SK-N-SH treated with all-trans-retinoic acid at 6 μM for 48 hours (cell line): Measurements from ENCODE around the gene TMEM89.

ENCODE experiments used
- ATAC-seq: fragments of 200-7000 bp; cut with Tn5 transposase; 3 replicates; pipeline ENCODE4 v1.9.1; 2020; ENCODE audit warnings: mild to moderate bottlenecking, moderate library complexity
- ARNTL ChIP-seq: fragments of 450-650 bp; formaldehyde crosslinking; IDR thresholded peaks from 2 replicates; pipeline ENCODE4 v1.5.0; 2020; ENCODE audit warnings: low read depth, mild to moderate bottlenecking, moderate library complexity, borderline replicate concordance
- BACH2 ChIP-seq: fragments of 250-450 bp; sonication (Bioruptor Pico); IDR thresholded peaks from 2 replicates; pipeline ENCODE4 v1.9.0; 2021; ENCODE audit warnings: mild to moderate bottlenecking, borderline replicate concordance
- CSDC2 ChIP-seq: fragments of 250-450 bp; sonication (Bioruptor Pico); IDR thresholded peaks from 2 replicates; pipeline ENCODE4 v1.5.0; 2020; ENCODE audit warnings: mild to moderate bottlenecking, moderate library complexity
- CSRNP3 ChIP-seq: fragments of 250-450 bp; sonication (Bioruptor Pico); IDR thresholded peaks from 2 replicates; pipeline ENCODE4 v1.5.1; 2021; ENCODE audit warnings: mild to moderate bottlenecking, moderate library complexity
- ESRRG ChIP-seq: fragments of 250-450 bp; sonication (Bioruptor Pico); IDR thresholded peaks from 2 replicates; pipeline ENCODE4 v1.6.1; 2021; ENCODE audit warnings: mild to moderate bottlenecking
- ISL1 ChIP-seq: fragments of 250-450 bp; sonication (Bioruptor Pico); IDR thresholded peaks from 2 replicates; pipeline ENCODE4 v2.1.2; 2022; ENCODE audit warnings: mild to moderate bottlenecking, moderate library complexity
- OSR1 ChIP-seq: fragments of 250-450 bp; sonication (Bioruptor Pico); IDR thresholded peaks from 2 replicates; pipeline ENCODE4 v1.8.0; 2022; ENCODE audit warnings: moderate library complexity, mild to moderate bottlenecking, inconsistent platforms
- PATZ1 ChIP-seq: fragments of 250-450 bp; sonication (Bioruptor Pico); IDR thresholded peaks from 2 replicates; pipeline ENCODE4 v1.8.0; 2020; ENCODE audit warnings: mild to moderate bottlenecking, moderate library complexity, borderline replicate concordance
- POU6F1 ChIP-seq: fragments of 250-450 bp; sonication (Bioruptor Pico); IDR thresholded peaks from 2 replicates; pipeline ENCODE4 v1.8.0; 2021; ENCODE audit warnings: low read depth, mild to moderate bottlenecking, moderate library complexity, borderline replicate concordance
- PPARA ChIP-seq: fragments of 250-450 bp; sonication (Bioruptor Pico); IDR thresholded peaks from 2 replicates; pipeline ENCODE4 v1.5.0; 2020; ENCODE audit warnings: mild to moderate bottlenecking, borderline replicate concordance
- RARB ChIP-seq: fragments of 250-450 bp; sonication (Bioruptor Pico); IDR thresholded peaks from 2 replicates; pipeline ENCODE4 v1.8.0; 2021; ENCODE audit warnings: mild to moderate bottlenecking, moderate library complexity
- SNAI2 ChIP-seq: fragments of 250-450 bp; sonication (Bioruptor Pico); IDR thresholded peaks from 2 replicates; pipeline ENCODE4 v1.5.0; 2020; ENCODE audit warnings: mild to moderate bottlenecking, moderate library complexity
- TCF4 ChIP-seq: fragments of 250-450 bp; sonication (Bioruptor Pico); IDR thresholded peaks from 2 replicates; pipeline ENCODE4 v1.8.0; 2021; ENCODE audit warnings: mild to moderate bottlenecking, moderate library complexity, borderline replicate concordance
- TOX ChIP-seq: fragments of 250-450 bp; sonication (Bioruptor Pico); IDR thresholded peaks from 2 replicates; pipeline ENCODE4 v1.8.0; 2021; ENCODE audit warnings: mild to moderate bottlenecking, moderate library complexity, borderline replicate concordance
- ZC3H10 ChIP-seq: fragments of 250-450 bp; sonication (Bioruptor Pico); IDR thresholded peaks from 2 replicates; pipeline ENCODE4 v1.5.1; 2021; ENCODE audit warnings: mild to moderate bottlenecking, moderate library complexity
- ZFP3 ChIP-seq: fragments of 250-450 bp; sonication (Bioruptor Pico); IDR thresholded peaks from 2 replicates; pipeline ENCODE4 v1.5.0; 2020; ENCODE audit warnings: mild to moderate bottlenecking, moderate library complexity
- ZNF565 ChIP-seq: fragments of 450-650 bp; formaldehyde crosslinking; conservative IDR thresholded peaks from 2 replicates; pipeline ENCODE4 v1.5.0; 2020; ENCODE audit warnings: low read depth, mild to moderate bottlenecking, moderate library complexity
- ZNF70 ChIP-seq: fragments of 450-650 bp; formaldehyde crosslinking; IDR thresholded peaks from 2 replicates; pipeline ENCODE4 v1.5.0; 2020; ENCODE audit warnings: mild to moderate bottlenecking, moderate library complexity
- ZNF8 ChIP-seq: fragments of 450-650 bp; formaldehyde crosslinking; IDR thresholded peaks from 2 replicates; pipeline ENCODE4 v1.5.0; 2020; ENCODE audit warnings: mild to moderate bottlenecking, moderate library complexity
- TF ChIP-seq, protein P1 (sequence below): fragments of 250-450 bp; sonication (Bioruptor Pico); IDR thresholded peaks from 2 replicates; pipeline ENCODE4 v1.5.0; 2020; ENCODE audit warnings: mild to moderate bottlenecking, moderate library complexity

Gene TMEM89

DNA sequence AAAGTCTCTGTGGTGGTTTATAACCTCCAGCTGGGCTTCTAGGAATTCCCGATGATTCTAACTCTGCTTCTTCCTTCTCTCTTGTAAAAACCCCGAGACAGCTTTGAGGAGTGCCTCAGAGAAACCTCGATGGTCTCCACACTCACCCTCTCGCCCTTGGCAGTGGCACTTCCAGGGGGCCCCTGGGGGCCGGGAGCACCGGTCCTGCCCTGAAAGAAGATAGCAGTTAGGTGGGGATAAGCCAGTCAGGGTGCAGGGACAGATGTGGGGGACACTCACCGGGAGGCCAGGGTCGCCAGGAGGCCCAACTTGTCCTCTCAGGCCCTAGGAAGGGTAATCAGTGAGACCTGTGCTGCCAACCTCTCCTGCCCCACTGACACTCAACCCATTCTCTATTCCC is 36.2 kb downstream of the TMEM89 start:
- no peak for TF ChIP-seq CSRNP3 (CRISPR knock-in tag)
- TF ChIP-seq ISL1 (CRISPR knock-in tag): no peak
- TF ChIP-seq, all 23 proteins: peak for 0
- ATAC-seq: no peak

DNA sequence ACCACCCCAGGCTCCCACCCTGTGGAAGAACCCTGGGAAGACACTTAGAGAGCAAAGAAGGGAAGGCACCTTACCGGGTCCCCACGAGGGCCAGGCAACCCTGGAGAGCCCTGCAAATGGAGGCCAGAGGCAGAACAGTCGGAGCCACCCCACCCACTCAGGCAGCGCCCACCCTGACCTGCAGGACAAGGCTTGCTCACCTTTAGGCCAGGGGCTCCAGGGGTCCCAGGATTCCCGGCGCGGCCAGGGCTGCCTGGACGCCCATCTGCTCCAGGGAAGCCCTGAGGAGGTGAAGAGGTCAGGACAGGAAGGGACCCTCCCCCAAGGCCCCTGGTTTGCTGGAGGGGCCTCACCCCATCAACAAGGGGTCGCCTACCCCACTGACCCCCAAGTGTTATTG is 36.7 kb downstream of the TMEM89 start:
- TF ChIP-seq ZNF565 (CRISPR knock-in tag) (no peak), ZC3H10 (CRISPR knock-in tag) (no peak), CSDC2 (no peak), ARNTL (CRISPR knock-in tag) (no peak), ZNF70 (CRISPR knock-in tag) (no peak), ZNF8 (CRISPR knock-in tag) (no peak), PPARA (CRISPR knock-in tag) (no peak), ESRRG (CRISPR knock-in tag) (no peak)
- no peak for ATAC-seq

- TF ChIP-seq ZNF70 (CRISPR knock-in tag) (no peak), POU6F1 (no peak)
- no peak for ATAC-seq
These were observed 39.7 kb downstream of the TMEM89 start for GRCh38 chr3:48581621-48582481.

- TF ChIP-seq ZC3H10 (CRISPR knock-in tag): no peak
- TF ChIP-seq TOX (CRISPR knock-in tag): no peak
- TF ChIP-seq OSR1 (CRISPR knock-in tag): no peak
- TF ChIP-seq TCF4: no peak
- TF ChIP-seq, protein P1, sequence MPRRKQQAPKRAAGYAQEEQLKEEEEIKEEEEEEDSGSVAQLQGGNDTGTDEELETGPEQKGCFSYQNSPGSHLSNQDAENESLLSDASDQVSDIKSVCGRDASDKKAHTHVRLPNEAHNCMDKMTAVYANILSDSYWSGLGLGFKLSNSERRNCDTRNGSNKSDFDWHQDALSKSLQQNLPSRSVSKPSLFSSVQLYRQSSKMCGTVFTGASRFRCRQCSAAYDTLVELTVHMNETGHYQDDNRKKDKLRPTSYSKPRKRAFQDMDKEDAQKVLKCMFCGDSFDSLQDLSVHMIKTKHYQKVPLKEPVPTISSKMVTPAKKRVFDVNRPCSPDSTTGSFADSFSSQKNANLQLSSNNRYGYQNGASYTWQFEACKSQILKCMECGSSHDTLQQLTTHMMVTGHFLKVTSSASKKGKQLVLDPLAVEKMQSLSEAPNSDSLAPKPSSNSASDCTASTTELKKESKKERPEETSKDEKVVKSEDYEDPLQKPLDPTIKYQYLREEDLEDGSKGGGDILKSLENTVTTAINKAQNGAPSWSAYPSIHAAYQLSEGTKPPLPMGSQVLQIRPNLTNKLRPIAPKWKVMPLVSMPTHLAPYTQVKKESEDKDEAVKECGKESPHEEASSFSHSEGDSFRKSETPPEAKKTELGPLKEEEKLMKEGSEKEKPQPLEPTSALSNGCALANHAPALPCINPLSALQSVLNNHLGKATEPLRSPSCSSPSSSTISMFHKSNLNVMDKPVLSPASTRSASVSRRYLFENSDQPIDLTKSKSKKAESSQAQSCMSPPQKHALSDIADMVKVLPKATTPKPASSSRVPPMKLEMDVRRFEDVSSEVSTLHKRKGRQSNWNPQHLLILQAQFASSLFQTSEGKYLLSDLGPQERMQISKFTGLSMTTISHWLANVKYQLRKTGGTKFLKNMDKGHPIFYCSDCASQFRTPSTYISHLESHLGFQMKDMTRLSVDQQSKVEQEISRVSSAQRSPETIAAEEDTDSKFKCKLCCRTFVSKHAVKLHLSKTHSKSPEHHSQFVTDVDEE (CRISPR knock-in tag): no peak
- no peak for TF ChIP-seq CSRNP3 (CRISPR knock-in tag)
- no peak for TF ChIP-seq ARNTL (CRISPR knock-in tag)
- no peak for TF ChIP-seq SNAI2
- TF ChIP-seq ISL1 (CRISPR knock-in tag): no peak
- TF ChIP-seq BACH2 (CRISPR knock-in tag): no peak
- TF ChIP-seq ZNF8 (CRISPR knock-in tag): no peak
- TF ChIP-seq PPARA (CRISPR knock-in tag): no peak
- TF ChIP-seq ZFP3 (CRISPR knock-in tag): no peak
- no peak for TF ChIP-seq ZNF565 (CRISPR knock-in tag)
- no peak for TF ChIP-seq RARB (CRISPR knock-in tag)
- TF ChIP-seq POU6F1: no peak
- no peak for TF ChIP-seq PATZ1 (CRISPR knock-in tag)
- no peak for TF ChIP-seq ZNF70 (CRISPR knock-in tag)
- no peak for ATAC-seq
These were observed 44.9 kb downstream of the TMEM89 start for GRCh38 chr3:48576647-48577046.
